Measurements from ENCODE around the gene HOXA7. TPM values are rescaled to one million over a fixed set of nuclear protein-coding genes. Genes with fewer than 3 reads are reported as not detected.

The HOXA7 gene
- total RNA-seq, 4 donors from 2014 or later: 2.8 to 4.3 (median 3.6) TPM

DNA sequence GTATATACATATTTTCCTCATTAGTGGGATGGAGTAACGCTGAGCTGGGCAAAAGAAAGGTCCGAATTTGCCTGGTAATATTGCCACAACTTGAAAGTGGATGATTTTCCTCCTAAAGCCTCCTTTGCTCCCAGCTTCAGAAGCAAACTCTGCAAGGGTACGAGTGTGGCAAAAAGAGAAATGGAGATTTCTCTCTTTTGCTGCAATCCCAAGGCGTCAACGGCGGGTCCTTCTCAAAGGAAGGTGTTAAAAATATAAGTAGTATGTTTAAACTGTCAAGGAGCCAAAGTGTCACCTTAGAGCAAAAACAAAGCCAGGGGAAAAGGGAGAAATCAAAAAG is 41.6 kb downstream of the HOXA7 start:
- TF ChIP-seq CTCF (IDR thresholded peaks at IDR 0.05; ENCODE audit: low read depth): no peak

DNA sequence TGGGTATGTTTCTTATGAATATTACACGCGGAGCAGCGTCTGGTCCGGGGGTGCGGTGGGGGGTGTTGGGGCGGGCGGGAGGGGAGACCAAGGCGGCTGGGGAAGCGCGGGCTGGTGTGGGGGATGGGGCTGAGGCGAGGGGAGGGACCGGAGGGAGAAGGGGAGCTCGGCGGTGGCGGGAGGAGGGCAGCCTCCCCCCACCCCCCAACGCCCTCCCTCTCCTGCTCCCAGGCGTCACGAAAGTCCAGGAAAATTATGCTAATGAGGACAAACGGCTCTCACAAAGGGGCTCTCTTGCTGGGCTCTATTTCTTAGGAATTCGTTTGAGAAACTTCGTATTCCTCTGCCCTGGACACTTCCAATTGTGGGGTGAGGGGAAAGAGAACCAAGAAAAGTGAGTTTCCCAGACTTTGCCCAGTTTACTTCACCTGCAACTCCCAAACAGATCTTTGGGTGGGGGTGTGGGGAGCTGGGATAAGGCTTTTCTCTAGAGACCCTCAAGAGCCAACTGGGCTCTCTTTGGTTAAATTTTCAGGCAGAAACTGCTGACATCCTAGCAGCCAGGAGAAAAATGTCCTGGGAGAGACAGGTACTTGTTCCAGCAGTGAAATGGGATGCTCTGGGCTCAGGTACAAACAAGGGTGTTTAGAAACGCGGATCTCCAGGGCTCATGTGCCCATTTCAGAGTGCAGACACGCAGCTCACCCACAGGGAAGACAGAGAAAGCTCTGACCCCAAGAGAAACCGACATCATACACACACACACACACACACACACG is 42.3 kb downstream of the HOXA7 start:
- TF ChIP-seq CTCF (IDR thresholded peaks at IDR 0.05; ENCODE audit: low read depth): no peak

DNA sequence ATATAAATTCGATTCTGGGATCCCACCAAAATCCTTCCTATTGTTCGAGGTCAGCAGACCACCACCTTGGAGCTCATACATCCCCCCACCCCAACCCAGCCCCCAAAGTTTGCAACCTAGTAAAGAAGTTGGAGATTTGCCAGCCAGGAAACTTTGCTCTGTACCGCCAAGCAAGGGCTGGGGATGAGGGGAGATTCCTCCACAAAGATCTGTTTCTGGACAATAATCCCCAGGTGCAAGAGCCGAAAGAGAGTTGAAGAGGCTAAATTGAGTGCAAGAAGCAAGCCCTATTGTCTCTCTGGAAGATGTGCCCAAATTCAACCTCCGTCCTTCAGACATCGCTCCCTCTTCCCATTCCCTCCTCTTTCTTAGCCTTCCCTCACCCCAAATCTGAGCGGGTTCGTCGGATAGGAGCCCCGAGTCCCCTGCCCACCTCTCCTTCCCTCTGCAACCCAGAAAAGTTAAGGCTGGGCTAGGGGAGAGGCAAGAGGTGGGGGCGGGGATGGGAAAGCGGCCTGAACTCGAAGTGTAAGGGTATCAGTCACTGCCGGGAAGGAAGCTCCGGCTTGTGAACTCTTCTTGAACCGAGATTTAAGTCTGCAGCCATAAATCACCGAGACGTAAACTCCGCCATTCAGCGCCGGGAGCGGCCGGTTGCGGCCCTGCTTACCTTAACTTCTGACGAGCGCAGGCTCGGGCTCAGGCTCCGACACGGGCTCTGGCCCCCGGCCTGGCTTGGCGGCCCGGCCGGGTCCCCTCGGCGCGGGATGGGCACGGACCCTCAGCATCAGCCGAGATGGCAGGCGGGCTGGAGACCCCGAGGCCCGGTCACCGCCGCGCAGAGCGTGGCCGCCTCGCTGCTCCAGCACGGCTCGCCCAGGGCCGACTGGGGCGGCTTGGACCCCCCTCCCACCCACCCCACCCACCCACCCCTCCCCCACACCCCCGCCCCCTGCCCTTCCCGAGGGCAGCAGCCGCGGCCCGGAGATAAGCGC is 43.2 kb downstream of the HOXA7 start:
- no peak for TF ChIP-seq CTCF (IDR thresholded peaks at IDR 0.05; ENCODE audit: low read depth)

DNA sequence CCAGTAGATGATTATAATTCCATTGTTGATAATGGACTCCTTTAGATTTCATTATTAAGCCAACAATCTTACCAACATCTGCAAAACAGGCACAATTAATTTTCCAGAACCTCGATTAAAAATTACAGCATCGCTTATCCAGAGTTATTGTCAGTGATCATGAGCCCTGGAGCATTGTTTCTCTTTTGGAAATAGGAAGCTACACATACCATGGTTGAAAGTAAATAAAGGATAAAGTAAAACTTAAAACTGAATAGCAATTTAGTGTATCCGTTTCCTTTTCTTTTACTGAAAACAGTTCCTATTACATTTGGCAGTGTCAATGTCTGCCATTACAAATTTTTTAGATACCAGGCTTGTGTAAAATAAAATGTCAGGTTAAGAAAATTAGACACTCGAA is 44.1 kb downstream of the HOXA7 start:
- TF ChIP-seq CTCF (IDR thresholded peaks at IDR 0.05; ENCODE audit: low read depth): no peak

GRCh38 chr7:27111751-27112277 is 44.7 kb downstream of the HOXA7 start:
- no peak for TF ChIP-seq CTCF (IDR thresholded peaks at IDR 0.05; ENCODE audit: low read depth)

DNA sequence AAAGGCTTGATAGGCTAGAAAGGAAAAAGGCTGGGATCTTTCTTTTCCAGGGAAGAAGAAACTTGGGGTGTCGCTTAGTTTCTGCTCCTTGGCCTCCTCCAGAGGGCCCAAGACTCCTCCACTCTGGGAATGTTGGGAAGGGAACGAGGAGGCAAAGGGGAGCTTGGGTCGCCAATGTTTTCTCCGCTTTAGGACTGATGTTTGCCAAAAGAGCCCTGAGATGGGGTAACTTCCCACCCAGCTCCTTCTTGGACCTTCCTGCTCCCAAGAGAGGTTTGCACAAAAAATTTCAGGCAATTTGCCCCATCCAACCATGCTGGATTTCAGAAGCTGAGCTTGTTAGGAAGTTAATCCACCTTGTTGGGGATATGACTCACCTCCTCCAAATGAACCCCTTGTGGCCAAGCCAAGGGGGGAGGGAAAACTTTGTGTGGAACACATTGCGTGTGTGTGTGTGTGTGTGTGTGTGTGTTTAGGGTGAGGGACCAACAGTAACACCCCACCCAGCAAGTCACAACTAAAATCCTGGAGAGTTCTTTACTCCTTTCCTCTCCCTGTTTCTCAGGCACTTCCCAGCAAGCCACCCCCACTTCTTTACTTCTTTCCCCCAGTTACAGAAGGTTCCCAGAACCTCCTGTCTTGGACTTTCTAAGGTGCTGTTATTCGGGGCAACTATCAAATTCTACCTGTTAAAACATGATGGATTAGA is 45.3 kb downstream of the HOXA7 start:
- TF ChIP-seq CTCF (IDR thresholded peaks at IDR 0.05; ENCODE audit: low read depth): no peak

Data from subcutaneous adipose tissue (tissue), 4 donors.